NCI-H460 (cell line): ENCODE measurements around the gene CEBPE. TPM values are rescaled to one million over a fixed set of nuclear protein-coding genes. Genes with fewer than 3 reads are reported as not detected.

Experiments
- DNase-seq: peaks from one replicate; pipeline ENCODE4 v3.0.0-alpha.2; 2016; ENCODE audit warnings: low read depth; ENCODE audit errors: extremely low read depth
- total RNA-seq: library from RNA; depleted of rRNA; stranded (reverse); fragments of >200 nt; shearing (Covaris generic); gene quantifications from 2 replicates; pipeline ENCODE4 v1.2.3, GENCODE V29; 2014

Gene CEBPE
- total RNA-seq, 1 experiment from 2014 or later, result not detected

- DNase-seq, result no peak
These were observed 26.8 kb upstream of the CEBPE start for GRCh38 chr14:23145794-23146350.

GRCh38 chr14:23143911-23144310 lies 24.9 kb upstream of the CEBPE start:
- no peak for DNase-seq

- no peak for DNase-seq
These were observed 23.8 kb upstream of the CEBPE start for GRCh38 chr14:23142826-23143225.

GRCh38 chr14:23141706-23142444 lies 22.8 kb upstream of the CEBPE start:
- DNase-seq, result no peak

GRCh38 chr14:23140371-23140770 lies 21.3 kb upstream of the CEBPE start:
- DNase-seq, result no peak

GRCh38 chr14:23139874-23140273 lies 20.8 kb upstream of the CEBPE start:
- DNase-seq, result no peak

- DNase-seq, result no peak
These were observed 18.9 kb upstream of the CEBPE start for GRCh38 chr14:23137813-23138535.

GRCh38 chr14:23137192-23137812 lies 18.2 kb upstream of the CEBPE start:
- DNase-seq, result no peak

GRCh38 chr14:23136566-23137133 lies 17.6 kb upstream of the CEBPE start:
- DNase-seq, result no peak

- no peak for DNase-seq
These were observed 13.9 kb upstream of the CEBPE start for GRCh38 chr14:23132970-23133369.

- no peak for DNase-seq
These were observed 12.4 kb upstream of the CEBPE start for GRCh38 chr14:23131482-23131881.

- no peak for DNase-seq
These were observed 11.8 kb upstream of the CEBPE start for GRCh38 chr14:23130871-23131270.

- no peak for DNase-seq
These were observed 10.8 kb upstream of the CEBPE start for GRCh38 chr14:23129759-23130316.

GRCh38 chr14:23128969-23129758 lies 10.1 kb upstream of the CEBPE start:
- no peak for DNase-seq

GRCh38 chr14:23127861-23128260 lies 8.8 kb upstream of the CEBPE start:
- DNase-seq, result no peak

- DNase-seq, result no peak
These were observed 7.7 kb upstream of the CEBPE start for GRCh38 chr14:23126548-23127278.

- DNase-seq, result no peak
These were observed 7.0 kb upstream of the CEBPE start for GRCh38 chr14:23125933-23126524.

GRCh38 chr14:23125011-23125410 lies 6.0 kb upstream of the CEBPE start:
- DNase-seq, result no peak
